ENCODE results near the gene DCAF7.

DNA sequence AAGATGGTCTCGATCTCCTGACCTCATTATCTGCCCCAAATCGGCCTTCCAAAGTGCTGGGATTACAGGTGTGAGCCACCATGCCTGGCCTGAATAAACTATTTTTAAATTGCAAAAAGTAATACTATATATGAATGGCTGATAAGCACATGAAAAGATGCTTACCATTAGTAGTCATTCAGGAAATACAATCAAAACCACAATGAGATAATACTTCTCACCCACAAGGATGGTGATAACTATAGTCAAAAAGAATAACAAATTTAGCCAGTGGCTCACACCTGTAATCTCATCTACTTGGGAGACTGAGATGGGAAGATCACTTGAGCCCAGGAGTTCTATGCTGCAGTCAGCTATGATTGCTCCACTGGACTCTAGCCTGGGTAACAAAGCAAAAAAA is 48.0 kb downstream of the DCAF7 start:
- TF ChIP-seq, protein P1, sequence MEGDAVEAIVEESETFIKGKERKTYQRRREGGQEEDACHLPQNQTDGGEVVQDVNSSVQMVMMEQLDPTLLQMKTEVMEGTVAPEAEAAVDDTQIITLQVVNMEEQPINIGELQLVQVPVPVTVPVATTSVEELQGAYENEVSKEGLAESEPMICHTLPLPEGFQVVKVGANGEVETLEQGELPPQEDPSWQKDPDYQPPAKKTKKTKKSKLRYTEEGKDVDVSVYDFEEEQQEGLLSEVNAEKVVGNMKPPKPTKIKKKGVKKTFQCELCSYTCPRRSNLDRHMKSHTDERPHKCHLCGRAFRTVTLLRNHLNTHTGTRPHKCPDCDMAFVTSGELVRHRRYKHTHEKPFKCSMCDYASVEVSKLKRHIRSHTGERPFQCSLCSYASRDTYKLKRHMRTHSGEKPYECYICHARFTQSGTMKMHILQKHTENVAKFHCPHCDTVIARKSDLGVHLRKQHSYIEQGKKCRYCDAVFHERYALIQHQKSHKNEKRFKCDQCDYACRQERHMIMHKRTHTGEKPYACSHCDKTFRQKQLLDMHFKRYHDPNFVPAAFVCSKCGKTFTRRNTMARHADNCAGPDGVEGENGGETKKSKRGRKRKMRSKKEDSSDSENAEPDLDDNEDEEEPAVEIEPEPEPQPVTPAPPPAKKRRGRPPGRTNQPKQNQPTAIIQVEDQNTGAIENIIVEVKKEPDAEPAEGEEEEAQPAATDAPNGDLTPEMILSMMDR (IDR thresholded peaks at IDR 0.05), result no peak
- no peak for TF ChIP-seq POLR2AphosphoS5 (IDR thresholded peaks at IDR 0.05; ENCODE audit: insufficient read depth in 1 of 2, low read depth in 1 of 2)
